ENCODE results near the gene LARGE1.

Gene LARGE1

GRCh38 chr22:33895444-33895843 lies 24.8 kb downstream of the LARGE1 start:
- H3K4me3 ChIP-seq (ENCODE audit: low read depth, low read length), result no peak overlapping the region
- TF ChIP-seq, protein P1, sequence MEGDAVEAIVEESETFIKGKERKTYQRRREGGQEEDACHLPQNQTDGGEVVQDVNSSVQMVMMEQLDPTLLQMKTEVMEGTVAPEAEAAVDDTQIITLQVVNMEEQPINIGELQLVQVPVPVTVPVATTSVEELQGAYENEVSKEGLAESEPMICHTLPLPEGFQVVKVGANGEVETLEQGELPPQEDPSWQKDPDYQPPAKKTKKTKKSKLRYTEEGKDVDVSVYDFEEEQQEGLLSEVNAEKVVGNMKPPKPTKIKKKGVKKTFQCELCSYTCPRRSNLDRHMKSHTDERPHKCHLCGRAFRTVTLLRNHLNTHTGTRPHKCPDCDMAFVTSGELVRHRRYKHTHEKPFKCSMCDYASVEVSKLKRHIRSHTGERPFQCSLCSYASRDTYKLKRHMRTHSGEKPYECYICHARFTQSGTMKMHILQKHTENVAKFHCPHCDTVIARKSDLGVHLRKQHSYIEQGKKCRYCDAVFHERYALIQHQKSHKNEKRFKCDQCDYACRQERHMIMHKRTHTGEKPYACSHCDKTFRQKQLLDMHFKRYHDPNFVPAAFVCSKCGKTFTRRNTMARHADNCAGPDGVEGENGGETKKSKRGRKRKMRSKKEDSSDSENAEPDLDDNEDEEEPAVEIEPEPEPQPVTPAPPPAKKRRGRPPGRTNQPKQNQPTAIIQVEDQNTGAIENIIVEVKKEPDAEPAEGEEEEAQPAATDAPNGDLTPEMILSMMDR (IDR thresholded peaks at IDR 0.05; ENCODE audit: low read depth, low read length), result no peak

GRCh38 chr22:33894515-33894914 lies 25.8 kb downstream of the LARGE1 start:
- TF ChIP-seq, protein P1 (IDR thresholded peaks at IDR 0.05; ENCODE audit: low read depth, low read length), result no peak

GRCh38 chr22:33894036-33894435 lies 26.2 kb downstream of the LARGE1 start:
- TF ChIP-seq, protein P1 (IDR thresholded peaks at IDR 0.05; ENCODE audit: low read depth, low read length), result no peak

More at GRCh38 chr22:33894515-33894914, 25.8 kb downstream of the LARGE1 start:
- H3K4me3 ChIP-seq (ENCODE audit: low read depth, low read length), result no peak overlapping the region

GRCh38 chr22:33893512-33893911 lies 26.8 kb downstream of the LARGE1 start:
- TF ChIP-seq, protein P1 (IDR thresholded peaks at IDR 0.05; ENCODE audit: low read depth, low read length), result no peak
- no peak overlapping the region for H3K4me3 ChIP-seq (ENCODE audit: low read depth, low read length)

More at GRCh38 chr22:33894036-33894435, 26.2 kb downstream of the LARGE1 start:
- no peak overlapping the region for H3K4me3 ChIP-seq (ENCODE audit: low read depth, low read length)

DNA sequence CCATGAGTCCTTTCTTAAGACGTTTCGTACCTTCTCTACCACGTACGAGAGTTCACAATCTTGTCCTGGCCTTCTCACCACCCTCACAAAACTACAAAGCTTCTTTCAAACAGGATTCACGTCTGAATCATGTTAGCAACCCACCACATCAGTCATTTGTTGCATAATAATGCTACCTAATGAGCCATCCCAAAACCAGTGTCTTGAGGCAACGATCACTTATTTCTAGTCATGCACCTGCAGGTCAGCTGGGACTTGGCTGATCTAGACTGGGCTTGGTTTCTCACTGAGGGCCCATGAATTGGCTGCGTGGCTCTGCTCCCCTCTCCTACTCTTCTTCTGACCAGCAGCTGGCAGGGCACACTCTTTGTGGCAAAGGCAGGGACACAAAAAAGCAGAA lies 28.3 kb downstream of the LARGE1 start:
- TF ChIP-seq, protein P1 (IDR thresholded peaks at IDR 0.05; ENCODE audit: low read depth, low read length), result no peak
- no peak overlapping the region for H3K4me3 ChIP-seq (ENCODE audit: low read depth, low read length)

- TF ChIP-seq, protein P1 (IDR thresholded peaks at IDR 0.05; ENCODE audit: low read depth, low read length), result no peak
- no peak overlapping the region for H3K4me3 ChIP-seq (ENCODE audit: low read depth, low read length)
These were observed 28.8 kb downstream of the LARGE1 start for GRCh38 chr22:33891455-33891854.

- TF ChIP-seq, protein P1 (IDR thresholded peaks at IDR 0.05; ENCODE audit: low read depth, low read length), result no peak
- no peak overlapping the region for H3K4me3 ChIP-seq (ENCODE audit: low read depth, low read length)
These were observed 30.5 kb downstream of the LARGE1 start for GRCh38 chr22:33889748-33890147.
